Measurements from ENCODE around the gene STAC3.

Gene STAC3

DNA sequence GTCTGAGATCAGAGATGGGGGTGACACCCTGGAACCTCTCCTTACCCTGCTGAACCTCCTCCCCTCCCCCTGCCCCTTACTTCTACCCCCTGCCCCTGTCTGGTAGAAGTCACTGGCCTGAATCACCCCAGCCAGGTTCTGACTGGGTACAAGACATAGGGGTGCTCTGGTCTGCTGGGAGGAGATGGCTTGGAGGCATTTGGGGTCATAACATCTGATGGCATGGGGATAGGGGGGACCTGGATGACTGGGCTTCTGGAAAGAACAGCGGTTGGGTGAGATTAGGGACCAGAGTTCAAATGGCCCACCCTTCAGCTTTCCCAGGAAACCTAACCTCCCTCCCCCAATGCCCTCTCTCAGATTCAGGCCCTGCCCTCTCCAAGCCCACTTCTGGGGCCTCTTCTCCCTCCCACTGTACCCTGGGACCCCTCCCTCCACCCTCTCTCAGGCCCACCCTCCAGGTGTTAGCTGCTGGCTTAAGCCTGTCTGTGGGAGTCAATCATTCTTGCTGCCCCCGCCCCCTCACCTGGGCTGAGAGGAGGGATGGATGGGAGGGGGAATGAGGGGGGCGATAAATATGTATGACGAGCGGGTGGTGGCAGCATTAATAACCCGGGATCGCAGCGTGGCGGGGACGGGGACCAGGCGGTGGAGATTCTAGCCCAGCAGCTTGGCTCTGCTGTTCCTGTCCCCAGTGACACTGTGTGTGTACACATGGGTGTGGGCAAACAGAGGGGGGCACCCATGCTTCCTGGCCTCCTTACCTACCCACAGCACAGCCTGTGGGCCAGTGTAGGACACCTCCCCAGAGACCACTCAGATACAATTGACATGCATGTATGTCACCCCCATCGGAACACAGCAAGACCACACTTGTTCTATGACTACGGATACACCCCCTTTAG, 28.4 kb downstream of the STAC3 start:
- no peak for DNase-seq

DNA sequence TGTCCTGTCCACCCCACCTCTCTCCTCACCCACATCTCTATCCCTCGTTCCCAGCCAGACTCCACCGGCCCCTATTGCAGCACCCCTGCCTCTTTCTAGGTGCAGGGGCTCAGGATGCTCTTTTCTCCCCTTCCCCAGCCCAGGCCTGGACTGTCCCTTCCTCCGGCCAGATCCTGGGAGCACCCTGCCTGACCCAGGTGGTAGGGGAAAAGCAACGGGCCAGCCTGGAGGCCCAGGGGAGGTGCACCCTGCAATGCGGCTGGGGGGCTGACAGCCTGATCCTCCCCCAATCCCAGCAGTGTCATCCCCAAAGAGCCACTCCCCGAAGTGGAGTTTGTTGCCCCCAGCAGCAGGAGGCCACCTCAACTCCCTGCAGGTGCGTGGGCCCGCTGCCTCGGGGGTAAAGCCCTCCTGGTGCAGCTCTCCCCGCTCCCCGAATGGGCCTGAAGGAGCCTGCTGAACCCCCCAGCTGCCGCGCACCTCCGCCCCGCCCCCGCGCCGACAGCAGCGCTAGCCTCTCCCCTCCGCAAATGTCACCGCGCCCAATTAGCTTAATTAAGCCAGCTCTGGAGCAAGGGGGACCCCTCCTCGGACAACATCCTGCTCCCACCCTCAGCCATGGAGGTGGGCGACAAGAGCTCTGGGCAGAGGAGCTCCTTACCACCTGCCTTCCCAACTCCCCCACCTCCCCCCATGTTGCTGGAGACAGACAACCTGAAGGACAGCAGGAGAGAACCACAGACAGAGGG, 29.6 kb downstream of the STAC3 start:
- no peak for DNase-seq

DNA sequence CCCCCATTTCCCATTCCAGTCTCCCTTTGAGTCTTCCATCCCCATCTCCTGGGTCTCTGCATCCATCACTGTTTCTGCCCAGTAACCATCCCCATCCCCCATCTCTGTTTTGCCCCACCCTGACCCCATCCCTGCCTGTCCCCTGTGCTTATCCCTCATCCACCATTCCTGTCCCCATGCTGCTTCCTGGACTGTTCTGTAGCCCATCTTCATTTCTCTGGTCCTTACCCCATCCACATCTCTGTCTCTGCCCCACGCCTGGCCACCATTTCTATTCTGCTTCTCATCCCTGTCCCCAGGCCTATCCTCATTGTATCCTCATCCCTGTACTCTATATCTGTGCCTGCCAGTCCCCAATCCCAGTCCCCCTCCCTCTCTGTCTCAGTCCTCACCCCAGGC, 30.2 kb downstream of the STAC3 start:
- DNase-seq: no peak

DNA sequence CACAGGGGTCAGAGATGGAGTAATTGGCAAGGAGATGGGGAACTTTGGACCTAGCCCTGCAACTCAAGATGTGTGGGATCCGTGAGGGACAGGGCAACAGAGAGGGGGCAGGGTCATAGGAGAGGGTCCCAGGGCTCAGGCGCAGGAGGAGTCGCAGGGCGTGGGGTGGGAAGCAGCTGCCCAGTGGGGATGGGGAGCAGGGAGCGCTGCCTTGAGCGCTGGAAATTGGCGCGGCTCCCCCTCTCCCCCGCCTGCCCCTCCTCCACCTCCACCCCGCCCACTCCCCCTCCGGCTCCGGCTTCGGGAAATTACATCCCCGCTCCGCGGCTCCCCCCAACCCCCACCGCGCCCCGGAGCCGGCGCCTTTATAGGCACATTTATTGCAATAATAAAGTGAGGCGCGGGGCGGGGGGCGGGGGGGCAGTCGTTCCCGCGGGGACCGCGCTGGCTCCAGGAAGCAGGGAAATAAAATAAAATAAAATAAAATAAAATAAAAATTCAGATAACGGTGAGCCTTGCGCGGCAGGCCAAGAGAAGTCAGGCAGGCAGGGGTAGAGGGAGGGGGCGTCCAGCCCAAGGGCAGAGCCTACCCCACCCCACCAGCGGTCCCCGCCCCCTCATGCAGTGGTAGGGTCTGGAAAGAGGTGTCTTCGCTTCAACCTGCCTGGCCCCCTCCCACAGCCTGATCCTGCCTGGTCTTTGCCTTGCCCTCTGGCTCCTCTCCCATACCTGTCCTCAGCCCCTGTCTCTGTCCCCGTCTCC, 30.8 kb downstream of the STAC3 start:
- no peak for DNase-seq

DNA sequence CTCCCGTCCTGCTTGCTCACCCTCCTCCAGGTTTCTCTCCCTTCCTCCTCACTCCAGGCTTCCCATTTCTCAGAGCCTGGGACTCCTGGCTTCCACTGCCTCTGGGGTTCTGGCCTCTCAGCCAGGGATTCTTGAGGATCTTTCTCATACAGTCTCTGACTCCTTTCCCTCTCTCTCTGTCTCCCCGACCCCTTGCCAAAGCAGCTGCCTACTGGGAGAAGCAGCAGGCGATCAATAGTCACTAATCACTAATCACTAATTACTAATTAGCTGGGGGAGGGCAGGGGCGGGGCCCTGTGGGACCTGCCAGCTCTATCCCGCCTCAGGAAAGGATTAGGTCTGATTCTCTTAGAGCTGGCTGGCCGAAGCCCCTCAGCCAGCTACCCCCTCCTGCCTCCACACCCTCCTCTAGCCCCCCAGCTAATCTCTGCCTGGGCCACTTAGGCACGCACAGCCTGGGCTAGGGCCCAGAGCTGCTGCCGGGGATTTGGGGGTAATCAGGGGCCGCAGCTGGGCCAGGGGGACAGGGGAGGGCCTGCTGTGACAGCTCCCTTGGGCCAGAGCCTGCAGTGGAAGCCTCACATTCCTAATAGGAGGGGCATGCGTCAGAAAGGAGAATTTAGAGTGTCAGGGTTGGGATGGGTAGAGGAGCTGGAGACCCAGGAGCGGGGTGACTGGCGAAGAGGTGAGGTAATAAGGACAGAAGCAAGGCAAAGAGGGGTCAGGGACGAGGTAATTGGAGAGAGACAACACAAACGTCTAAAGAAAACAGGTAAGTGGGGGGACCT, 31.6 kb downstream of the STAC3 start:
- DNase-seq: no peak

DNA sequence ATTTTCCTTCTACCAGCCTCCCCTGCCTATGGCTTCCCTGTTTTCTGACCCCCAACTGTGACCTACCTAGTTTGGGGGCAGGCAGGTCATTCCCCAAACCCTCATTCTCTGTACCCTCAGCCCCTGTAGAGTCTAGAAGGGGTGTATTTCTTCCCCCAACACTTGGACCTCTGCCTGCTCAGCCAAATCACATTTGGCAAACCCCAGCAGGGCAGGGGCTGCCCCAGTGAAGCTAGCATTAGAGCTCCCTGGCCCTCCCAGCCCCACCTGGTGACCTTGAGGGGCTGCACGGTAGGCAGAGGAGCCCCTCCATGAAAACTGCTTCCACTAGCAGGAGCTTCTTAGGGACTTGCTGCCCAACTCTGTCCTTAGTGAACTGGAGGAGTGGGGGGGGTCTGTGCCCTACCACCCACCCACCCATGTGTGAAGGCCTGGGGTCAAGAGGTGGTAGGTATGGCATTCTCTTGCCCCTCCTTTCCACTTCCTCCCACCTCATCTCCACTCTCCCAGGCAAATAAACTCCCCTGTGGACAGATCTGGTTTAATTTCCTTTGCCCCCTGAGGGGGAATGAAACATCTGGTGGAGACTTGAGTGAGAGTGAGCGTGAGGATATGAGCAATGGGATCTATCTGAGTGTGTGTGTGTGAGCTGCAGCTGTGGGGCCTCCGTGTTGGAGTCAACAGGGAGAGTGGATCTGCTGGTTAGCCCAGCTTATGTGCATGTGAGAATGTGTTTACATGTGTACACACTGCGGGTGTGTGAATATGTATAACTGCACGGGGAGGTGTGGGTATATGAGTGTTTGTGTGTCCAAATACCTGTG, 32.7 kb downstream of the STAC3 start:
- no peak for DNase-seq

DNA sequence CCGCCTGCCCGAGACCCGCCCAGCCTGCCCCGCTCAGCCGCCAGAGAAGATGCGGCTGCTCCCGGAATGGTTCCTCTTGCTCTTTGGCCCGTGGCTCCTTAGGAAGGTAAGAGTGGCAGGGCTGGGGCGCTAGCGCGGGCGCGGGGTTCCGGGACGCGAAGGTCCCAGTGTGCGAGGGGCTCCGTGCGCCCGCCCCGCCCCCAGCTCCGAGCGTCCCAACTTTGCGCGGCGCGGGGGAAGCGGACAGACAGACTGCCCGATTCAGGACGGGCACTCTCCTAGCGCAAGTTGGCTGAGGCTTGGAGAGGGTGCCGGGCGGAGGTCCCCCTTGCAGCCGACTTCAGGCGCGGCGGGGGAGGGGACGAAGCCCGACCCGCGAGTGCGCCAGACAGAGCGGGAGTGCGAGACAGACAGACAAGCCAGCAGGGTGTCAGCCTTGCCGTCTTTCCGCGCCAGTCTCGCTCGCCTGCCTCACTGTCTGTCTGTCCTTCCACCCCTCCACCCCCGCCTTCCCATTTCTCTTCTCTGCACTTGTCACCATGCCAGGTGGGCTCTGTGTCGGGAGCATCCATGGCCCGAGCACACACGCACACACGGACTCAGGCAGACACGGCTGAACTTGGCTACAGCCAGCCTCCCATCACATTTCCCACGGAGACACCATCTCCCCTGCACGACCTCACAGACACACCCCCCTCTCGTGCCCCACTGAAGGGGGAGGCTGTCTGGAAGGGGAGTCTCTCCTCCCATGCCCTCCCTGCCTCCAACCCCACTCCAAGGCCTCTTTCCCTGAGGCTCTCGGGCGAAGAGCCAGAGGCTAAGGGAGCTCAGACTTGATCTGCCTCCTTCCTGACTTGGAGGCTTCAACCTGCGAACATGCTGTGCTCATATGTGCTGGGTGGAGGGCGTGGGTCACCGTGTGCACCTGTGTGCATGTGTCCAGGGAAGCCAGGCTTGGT, 33.8 kb downstream of the STAC3 start:
- DNase-seq: peak; percentile 73

DNA sequence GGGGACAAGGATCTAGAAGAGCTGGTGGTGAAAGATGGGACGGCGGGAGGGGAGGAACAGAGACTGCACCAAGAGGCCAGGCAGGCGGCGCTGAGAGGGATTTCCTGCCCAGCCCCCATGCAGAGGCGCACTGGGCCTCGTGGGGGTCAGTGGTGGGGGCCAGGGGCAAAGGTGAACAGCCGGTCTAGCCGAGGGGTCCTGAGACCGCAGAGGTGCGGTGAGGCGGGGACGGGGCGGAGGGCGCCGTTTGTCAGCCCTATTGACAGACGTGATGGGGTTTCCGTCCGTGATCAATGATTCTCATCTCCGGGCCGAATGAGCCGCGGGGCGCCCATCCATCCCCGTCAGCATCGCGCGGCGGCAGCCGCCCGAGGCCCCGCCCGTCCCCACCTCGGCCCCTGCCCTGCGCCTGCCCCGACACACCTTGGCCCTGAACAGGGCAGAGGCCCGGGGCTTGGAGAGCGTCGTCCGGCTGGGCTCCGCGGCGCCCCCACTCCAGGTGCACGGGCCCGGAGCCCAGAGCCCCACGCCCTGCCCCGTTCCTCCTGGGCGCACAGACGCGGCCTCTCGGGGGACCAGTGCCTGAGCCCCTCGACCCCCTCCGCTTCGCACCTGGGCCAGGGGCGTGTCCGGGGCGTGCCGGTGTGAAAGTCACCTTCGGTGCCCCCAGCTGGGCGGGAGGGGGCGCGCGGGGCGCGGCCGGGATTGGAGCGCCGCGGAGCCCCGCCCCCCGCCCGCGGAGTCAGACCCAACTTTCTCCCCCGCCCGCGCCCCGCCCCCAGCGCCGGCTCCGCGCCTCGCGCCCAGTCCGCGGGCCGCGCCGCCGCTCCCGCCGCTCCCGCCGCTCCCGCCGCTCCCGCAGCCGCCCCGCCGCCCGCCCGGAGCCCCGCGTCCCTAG, 34.7 kb downstream of the STAC3 start, which contains the start of gene NXPH4:
Gene NXPH4, plus strand, starts transcription at position 781 of the 898 bp plus-strand sequence. CDS start 176 bp downstream, outside the sequence.
- peak; percentile 78 for DNase-seq

DNA sequence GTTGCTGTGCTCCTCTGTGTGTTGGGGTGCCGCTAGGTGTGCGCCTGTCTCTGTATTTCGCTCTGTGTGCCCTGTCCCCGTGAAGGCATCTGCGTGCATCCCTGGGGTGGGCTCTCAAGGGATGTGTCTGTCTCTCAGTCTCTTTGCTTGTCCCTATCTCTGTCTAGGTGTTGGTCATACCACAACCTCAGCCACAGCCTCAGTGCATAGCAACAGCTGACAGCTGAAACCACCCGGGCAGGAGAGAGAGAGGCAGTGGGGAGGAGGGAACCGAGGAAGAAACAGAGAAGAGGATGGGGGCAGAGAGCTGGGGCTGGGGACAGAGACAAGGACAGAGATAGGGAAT, 35.3 kb downstream of the STAC3 start:
- DNase-seq: peak; percentile 69

DNA sequence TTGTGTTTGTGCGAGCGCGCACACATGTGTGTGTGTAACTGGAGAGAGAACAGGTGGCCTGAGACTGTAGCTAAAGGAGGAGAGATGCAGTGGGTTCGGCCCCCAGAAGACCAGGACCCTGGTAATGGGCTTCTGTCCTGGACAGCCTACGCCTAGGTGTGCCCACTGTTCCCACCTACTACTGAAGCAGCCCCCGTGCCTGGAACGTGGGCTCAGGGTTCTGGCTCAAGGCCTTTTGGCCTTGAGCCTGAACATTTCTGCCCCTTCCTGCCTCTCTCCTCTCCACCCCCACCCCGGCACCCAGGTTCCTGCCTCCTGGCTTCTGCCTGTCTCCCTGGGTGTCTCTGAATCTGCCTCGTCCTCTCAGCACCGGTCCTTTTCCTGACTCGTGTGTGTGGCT, 35.9 kb downstream of the STAC3 start:
- DNase-seq: no peak

DNA sequence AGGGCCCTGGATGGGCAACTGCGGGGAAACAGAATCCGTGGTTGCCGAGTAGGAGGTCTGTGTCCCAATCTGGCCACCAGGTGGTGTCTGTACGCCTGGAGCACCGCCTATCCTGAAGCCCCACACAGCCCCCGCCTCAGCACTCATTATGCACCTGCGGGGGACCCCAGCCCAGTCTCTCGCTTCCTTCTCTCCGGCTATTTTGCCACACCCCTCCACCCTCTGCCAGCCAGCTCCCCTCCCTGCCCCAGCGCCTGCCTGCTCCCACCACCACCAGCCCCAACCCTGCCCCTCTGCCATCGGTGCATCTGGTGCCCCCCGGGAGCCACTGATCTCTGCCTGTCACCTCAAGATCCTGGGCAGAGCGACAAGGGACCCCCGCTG, 36.6 kb downstream of the STAC3 start:
- peak; percentile 85 for DNase-seq

DNA sequence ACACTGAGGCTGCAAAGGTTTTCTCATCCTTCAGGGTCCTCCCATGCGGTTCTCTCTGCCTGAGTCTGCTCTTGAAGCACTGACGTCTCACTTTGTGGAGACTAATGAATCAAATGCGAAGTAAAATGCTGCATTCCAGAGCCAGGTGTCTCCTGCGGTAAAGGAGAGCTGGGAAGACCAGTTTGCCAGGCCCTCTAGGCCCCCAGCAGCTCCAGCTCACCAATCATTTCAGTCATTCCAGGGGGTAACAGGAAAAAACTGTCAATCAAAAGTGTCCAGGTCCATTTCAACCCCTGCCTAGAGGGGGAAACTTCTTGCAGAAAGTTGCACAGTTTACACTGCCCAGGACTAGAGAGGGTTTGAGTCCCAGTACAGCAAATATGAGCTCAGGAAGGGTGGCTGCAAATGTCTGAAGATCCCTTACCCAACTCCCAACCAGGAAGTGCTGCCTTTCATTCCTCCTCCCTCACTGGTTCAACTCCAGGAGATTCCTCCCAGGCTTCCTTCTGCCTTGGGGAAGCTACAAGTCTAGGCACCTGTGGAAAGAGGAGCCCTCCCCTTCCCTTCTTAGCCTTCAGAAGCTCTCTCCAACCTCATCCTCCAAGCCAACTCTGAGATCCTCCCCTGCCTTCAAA, 37.1 kb downstream of the STAC3 start:
- DNase-seq: no peak

DNA sequence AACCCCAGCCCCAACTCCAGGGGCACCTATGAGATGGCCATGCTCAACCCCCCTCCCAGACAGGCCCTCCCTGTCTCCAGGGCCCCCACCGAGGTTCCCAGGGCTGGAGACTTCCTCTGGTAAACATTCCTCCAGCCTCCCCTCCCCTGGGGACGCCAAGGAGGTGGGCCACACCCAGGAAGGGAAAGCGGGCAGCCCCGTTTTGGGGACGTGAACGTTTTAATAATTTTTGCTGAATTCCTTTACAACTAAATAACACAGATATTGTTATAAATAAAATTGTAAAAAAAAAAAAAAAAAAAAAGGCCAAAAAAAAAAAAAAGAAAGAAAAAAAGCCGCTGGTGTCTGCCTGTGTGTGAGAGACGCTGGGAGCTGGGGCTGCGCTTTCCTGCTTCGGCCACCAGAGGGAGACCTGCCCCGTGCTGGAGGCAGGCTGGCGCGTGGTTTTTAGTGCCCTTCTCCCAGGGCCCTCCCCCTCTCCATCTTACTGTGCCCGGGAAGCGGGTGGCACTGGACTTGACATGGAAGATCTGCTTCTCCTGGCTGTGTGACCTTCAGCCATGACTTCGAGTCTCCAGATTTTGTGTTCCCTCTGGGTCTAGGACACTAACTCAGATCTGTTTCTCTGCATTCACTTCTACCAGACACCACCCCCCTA, 37.8 kb downstream of the STAC3 start:
- DNase-seq: peak; percentile 95

DNA sequence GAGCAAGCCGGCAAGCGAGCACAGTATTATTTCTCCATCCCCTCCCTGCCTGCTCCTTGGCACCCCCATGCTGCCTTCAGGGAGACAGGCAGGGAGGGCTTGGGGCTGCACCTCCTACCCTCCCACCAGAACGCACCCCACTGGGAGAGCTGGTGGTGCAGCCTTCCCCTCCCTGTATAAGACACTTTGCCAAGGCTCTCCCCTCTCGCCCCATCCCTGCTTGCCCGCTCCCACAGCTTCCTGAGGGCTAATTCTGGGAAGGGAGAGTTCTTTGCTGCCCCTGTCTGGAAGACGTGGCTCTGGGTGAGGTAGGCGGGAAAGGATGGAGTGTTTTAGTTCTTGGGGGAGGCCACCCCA, 38.3 kb downstream of the STAC3 start:
- no peak for DNase-seq

DNA sequence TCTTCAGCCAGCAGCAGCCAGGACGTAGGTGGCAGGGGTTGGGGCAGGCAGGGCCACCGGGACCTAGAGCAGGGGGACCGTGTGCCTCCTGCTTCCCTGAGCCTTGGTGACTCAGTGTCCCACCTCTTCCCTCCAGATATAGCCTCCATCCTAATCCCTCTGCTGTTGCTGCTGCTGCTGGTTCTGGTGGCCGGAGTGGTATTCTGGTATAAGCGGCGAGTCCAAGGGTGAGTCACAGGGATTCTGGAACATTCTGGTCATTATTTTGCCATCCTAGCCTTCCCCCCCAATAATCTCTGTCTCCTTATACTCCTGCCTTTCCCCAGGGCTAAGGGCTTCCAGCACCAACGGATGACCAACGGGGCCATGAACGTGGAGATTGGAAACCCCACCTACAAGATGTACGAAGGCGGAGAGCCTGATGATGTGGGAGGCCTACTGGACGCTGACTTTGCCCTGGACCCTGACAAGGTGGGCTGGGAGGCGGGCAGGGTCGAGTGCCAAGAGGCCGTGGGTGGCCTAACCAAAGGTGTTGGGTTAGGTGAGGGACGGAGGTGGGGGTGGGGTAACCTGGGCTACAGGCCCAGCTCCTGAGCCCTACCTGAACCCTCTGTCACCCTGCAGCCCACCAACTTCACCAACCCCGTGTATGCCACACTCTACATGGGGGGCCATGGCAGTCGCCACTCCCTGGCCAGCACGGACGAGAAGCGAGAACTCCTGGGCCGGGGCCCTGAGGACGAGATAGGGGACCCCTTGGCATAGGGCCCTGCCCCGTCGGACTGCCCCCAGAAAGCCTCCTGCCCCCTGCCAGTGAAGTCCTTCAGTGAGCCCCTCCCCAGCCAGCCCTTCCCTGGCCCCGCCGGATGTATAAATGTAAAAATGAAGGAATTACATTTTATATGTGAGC, 38.9 kb downstream of the STAC3 start:
- DNase-seq: no peak

DNA sequence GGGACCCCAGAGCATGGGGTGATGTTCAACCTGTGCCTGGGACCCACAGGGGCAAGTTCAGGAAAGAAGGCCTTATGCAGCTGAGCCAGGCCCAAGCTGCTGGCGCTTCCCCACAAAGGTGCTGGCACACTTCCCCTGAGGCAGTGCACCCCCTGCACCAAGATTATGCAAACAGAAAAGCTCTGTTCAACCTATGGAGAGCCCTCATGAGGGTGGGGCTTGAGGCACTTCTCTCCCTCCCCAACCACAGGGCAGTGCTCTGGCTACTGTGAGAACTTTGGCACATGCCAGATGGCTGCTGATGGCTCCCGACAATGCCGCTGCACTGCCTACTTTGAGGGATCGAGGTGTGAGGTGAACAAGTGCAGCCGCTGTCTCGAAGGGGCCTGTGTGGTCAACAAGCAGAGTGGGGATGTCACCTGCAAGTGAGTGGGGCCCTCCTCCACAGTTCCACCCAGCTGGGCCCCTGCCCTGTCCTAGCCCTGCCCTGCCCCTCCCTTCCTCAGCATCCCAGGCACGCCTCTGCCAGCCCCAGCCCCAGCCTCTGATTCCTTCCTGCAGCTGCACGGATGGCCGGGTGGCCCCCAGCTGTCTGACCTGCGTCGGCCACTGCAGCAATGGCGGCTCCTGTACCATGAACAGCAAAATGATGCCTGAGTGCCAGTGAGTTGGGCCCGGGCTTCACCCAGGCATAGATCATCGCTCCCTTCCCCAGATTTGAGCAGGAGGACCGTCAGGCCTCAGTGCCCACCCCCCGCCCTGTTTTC, 39.9 kb downstream of the STAC3 start:
- no peak for DNase-seq
